GM18861 (cell line): Measurements from ENCODE around the gene CGA.
"Not testable (repeated sequence)": the region's sequence is repeated elsewhere in the genome, so short reads cannot be mapped to it uniquely, and the experiment has no call there.

Experiments
- ATAC-seq: cut with Tn5 transposase; IDR thresholded peaks from one replicate; pipeline ENCODE4 v1.9.1; 2021; ENCODE audit not compliant: unreplicated experiment

The CGA gene

DNA sequence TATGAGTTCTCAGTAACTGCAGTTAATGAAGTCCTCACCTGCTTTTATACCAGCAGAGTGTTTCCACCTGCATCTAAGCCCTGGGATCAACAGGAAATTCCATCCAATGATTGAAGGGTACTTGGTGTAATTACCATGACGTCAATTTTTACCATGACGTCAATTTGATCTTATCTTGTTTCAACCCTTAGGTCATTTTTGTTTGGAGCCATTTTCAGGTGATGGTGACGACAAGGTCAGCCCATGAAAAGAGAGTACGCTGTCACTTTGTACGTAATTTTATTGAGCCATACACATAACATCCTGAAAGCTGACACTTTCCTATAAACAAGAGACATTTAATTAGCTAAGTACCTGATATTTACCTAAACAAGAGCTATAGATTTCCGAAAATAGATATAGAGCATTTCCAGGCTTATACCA lies at the start of gene CGA:
TSS of gene CGA (minus strand) at position 20 of the 423 bp plus-strand sequence. CDS start 6,906 bp downstream, outside the sequence.
- no peak for ATAC-seq

DNA sequence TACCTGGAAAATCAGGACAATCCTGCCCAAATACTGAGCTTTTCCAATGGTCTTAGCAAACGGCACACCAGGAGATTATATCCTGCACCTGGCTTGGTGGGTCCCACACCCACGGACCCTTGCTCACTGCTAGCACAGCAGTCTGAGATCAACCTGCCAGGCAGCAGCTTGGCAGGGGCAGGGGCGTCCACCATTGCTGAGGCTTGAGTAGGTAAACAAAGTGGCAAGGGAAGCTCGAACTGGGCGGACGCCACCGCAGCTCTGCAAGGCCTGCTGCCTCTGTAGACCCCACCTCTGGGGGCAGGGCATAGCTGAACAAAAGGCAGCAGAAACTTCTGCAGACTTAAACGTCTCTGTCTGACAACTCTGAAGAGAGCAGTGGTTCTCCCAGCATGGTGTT lies 45.0 kb upstream of the CGA start:
- not testable (repeated sequence) for ATAC-seq

DNA sequence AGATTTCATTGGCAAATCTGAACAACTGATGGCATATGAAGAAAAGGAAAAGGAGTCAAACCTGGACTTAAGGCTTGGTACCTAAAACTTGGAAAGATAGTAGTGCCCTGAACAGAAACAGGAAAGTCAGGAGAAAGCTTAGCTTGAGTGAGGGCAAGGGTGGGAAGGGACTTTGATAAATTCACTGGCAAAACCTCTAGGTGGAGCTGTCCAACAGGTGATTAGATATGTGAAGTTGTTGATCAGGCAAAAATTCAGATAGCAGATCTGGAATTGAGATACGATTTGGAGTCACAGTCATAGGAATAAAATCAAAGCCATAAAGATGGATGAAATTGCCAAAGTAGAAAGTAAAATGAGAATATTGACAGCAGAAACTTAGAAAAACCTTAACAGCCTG lies 44.3 kb upstream of the CGA start:
- peak; percentile 69 for ATAC-seq

DNA sequence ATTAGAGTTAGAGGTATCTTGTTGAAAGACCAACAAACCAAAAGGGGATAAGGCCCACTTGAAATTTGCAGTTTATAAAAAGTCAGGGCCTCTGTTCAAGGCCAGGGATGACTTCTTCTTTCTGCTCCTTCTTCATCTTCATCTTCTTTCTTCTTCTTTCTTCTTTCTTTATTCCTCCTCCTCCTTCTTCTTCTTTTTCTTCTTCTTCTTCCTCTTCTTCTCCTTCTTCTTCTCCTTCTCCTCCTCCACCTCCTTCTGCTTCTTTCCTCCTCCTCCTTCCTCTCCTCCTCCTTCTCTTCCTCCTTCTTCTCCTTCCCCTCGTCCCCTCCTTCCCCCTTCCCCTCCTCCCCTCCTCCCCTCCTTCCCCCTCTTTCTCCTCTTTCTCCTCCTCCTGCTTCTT lies 42.1 kb upstream of the CGA start:
- no peak for ATAC-seq

DNA sequence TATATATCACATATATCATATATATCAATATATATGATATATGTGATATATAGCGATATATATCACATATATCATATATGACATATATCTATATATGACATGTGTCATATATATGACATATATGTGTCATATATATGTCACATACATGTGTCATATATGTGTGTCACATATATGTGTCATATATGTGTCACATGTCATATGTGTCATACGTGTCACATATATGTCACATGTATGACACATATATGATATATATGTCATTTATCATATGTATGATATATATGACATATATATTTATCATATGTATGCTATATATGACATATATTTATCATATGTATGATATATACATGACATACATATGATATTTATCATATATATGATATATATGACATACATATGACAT lies 32.8 kb upstream of the CGA start:
- ATAC-seq: no peak

DNA sequence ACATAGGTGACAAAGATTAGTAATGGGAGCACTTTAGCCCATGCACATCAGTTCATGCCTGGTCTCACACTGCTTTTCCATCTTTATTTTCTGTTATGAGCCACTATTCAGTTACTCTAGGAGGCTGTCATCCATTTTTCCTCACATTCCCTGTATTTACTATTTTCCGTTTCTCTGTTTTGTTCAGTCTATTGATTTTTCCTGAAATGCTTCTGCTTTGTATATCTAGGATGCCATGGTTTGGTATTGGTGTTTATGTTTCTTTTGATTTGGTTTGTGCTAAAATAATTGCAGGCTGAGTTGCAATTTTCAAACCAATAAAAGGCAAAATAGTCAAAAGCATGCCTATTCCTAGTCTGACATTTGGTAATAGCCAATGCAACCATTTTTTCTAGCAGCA lies 31.6 kb upstream of the CGA start:
- ATAC-seq: no peak

DNA sequence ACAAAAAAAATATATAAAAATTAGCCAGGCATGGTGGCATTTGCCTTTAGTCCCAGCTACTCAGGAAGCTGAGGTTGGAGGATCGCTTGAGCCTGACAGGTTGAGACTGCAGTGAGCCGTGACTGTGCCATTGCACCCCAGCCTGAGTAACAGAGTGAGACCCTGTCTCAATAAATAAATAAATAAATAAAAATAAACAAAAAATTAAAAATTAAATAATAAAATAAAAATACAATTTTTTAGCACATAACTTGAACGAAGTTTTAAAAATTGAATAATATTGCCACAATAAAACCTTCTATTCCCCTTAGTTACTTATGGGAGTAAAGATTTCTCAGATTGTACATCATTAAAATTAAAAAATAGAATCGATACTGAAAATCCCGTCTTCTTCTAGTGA lies 29.2 kb upstream of the CGA start:
- ATAC-seq: no peak

DNA sequence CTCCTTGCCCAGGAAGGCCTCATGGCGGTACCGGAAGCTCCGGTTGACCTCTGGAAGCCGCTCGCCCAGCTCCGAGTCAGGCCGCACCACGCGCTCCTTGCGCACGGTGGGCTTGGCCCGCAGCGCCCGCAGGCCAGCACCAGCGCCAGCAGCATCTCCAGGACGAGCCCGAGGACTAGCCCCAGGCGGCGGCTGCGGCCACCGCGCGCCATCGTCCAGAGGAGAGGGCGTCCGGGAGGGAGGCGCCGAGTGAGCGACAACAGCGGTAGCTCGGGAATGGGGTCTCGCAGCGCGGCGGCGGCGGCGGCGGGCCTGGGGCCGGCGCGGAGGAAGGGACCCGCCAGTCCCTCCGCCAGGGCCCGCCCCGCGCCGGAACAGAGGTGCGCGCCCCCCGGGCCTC lies 27.6 kb upstream of the CGA start:
- no peak for ATAC-seq

DNA sequence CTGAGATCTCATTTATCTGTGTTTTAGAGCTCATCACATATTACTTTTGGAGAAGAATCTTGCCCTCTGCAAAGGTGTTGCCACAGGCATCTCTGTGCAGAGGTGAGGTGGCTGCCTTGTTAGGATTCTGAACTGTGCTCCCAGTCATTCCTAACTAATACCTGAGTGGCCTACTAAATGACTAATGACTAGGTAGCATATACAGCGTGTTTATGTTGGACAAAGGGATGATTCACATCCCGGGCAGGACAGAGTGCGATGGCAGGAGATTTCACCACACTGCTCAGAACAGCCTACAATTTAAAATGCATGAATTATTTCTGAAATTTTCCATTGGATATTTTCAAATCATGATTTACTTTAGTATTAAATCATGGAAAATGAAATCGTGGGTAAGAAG lies 23.1 kb upstream of the CGA start:
- no peak for ATAC-seq

DNA sequence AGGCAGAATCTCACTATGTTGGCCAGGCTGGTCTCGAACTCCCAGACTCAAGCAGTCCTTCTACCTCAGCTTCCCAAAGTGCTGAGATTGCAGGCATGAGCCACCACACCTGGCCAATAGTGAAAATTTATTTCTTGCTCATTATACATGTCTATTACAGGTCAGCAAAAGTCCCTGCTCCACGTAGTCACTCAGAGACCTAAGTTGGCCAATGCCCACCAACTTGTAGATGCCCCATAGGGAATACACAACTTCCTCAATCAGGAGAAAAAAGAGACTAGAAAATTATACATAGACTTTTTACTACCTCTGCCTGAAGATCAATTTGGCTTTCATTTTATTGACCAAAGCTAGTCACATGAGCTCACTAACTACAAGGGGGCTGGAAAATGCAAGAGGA lies 22.0 kb upstream of the CGA start:
- ATAC-seq: no peak

DNA sequence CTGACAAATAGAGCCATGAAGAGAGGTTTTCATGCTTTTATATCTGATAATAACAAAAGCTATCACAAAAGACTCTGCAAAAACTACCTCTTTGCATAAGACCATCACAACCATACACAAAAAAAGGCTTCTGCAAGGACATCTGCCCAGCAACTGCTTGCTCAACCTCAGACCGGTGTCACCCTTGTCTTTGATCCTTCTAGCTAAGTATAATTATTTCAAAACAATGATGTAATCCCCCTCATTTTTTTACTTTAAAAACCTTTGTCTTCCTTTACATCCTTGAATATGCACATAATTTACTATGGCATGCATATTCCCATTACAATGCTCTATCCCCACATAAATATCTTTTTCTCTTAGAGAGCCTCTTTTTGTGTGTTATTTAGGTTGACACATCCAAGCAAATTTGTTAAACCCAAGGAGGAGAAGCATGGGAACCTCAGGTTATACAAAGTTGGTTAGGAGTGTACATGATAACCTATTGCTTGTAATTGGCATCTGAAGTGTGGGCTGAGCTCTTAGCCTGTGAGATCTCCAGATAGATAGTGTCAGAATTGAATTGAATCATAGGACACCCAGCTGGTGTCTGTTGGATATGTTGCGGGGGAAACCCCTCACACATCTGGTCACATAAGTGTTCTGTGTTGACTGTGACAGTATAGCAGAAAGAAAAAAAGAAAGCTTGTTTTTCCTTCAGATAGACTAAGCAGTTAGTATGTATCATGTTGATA lies 20.7 kb upstream of the CGA start:
- peak; percentile 95 for ATAC-seq

DNA sequence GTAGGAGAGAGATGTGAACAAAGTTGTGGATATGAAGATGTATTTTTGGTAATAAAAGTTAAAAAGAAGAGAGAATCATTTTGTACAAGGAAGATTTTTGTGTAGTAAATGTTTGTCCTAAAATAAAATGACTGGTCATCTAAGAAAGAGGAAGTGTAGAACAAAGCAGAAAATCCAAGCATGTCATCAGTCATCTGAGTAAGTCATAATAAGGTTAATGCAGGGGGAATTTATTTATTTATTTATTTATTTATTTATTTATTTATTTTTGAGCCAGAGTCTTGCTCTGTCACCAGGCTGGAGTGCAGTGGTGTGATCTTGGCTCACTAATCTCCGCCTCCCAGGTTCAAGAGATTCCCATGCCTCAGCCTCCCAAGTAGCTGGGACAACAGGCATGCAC lies 15.7 kb upstream of the CGA start:
- no peak for ATAC-seq

DNA sequence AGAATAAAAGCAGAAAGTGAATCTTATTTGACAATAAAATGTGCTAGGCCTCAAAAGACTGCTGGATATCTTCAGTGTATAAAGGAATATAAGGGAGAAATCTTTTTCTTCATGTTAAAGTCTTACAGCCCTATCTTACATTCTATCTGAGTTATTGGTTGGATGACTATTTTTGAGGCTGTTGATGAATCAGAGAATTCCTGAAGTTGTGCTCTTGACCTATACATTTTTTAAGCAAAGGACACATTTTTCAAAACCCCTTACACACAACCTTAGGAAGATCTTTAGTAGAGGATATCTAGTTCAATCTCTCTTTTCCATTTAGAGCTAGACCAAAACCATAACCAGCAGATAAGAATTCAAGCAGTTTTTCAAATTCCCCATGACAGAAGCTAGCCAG lies 10.9 kb upstream of the CGA start:
- no peak for ATAC-seq

DNA sequence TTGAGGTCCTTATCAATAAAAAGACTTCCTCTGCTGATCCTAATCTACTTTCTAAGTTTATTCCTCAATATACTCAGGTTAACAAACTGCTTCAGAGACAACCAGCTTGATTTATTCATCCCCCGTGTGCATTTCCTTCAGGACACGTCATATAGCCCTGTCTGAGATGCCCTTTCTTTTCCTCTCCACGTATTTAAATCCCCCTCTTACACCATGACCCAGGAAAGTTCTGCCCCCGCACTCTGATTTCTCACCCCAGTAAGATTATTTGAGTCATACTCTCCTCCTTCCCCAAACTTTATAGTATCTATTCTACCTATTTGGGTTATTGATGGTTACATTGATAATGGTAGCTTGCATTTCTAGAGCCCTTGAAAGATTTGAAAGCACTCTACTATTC lies 9.8 kb upstream of the CGA start:
- ATAC-seq: no peak

DNA sequence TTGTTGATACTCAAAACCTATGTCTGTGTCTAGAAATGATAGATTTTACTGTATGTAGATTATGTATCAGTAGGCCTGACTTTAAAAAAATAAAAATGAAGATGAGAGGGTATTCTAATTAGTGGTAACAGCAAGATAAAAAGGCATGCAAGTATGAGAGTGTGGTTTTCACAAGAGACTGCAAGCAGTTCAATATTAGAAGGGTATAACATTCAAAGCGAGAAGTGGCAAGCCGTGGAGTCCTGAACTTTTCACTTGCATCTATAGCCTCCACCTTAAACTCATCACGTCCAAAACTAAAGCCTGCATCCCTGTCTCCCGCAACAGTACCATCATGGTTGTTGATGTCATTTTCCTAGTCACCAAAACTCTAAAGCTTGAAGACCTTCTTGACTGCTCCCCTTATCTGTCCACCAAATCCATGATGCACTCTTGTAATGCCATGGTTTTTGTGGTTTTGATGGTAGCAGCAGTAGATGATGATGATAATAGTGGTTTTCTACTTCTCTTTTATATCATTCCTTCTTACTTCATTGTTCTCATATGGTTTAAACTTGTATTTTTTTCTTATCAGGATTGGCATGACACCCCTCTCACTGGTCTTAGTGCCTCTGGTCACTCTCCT lies 9.2 kb upstream of the CGA start:
- no peak for ATAC-seq

DNA sequence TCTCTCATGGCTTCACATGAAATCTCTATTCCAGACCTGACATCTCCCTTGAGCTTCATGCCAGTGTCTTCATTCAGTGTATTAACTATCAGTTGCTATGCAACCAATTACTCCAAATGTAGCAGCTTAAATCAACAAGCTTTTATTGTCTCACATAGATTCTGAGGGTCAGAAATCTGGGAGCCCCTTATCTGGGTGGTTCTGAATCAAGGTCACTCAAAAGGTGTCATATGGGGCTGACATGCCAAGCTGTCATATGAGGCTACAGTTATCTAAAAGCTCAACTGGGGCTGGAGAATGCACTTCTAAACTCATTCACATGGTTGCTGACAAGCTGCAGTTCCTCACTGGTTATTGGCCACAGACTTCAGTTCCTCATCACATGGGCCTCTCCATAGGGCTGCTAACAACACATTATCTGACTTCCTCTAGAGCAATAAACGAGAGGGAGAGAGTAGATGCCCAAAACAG lies 7.3 kb upstream of the CGA start:
- no peak for ATAC-seq

DNA sequence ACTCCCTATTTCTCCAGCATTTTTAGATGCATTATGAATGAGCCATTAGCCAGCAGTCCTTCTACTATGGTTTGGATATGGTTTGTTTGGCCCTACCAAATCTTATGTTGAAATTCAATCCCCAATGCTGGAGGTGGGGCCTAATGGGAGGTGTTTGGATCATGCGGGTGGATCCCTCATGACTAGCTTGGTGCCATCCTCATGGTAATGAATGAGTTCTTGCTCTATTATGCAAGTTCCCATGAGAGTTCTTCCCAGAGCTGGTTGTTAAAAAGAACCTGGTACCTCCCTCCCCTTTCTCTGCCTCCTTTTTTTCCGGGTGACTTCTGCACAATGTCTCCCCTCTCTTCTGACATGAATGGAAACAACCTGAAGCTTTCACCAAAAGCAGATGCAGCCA lies 6.2 kb upstream of the CGA start:
- ATAC-seq: no peak

DNA sequence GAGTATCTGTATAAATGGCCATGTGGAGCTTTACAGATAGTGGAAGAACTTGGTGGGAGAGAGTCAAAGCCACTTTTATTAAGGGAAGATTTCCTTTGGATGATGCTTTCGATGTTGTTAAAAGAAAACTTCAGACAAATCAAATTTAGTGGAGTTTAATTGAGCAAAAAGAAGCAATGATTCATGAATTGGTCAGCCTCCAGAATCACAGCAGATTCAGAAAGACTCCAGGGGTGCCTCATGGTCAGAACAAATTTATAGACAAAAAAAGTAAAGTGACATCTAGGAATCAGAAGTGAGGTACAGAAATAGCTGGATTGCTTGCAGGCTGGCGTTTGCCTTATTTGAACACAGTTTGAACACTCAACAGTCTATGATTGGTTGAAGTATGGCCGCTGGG lies 5.3 kb upstream of the CGA start:
- ATAC-seq: no peak

DNA sequence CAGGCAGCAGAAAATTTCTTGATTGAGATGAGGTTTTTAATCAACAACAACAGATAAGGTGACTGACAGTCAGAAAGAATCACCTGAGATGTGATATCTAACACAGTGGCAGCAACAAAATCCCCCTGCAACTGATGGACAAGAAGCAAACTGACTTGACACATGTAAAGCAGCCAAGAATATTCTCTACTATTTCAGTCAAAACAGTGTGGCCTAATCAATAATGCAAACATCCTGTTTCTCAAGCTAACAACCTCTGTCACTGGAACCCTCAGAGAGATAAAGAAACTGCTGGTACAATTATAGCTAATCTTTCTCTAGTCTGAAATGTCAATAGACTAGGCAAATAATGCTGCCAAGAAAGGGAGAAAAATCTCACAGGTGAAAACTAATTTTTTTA lies 4.6 kb upstream of the CGA start:
- peak; percentile 94 for ATAC-seq

DNA sequence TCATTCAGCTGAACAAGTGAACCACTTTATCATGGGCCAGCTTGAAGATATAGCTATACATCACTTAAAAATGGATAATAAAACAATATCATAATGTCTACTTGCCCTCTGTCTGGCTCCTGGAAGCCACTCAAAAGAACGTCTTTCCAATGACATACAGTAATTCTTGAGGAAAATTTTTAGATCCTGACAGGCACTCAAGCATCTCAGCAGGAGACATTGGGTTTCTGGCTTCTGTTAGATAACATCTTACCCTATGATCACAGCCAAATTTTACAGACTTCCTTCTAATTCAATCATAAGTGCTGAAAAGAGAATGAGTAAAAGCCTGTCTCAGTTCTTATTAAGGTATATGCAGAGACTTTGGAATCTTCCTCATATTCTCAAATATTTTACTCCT lies 330 bp downstream of the CGA start:
- ATAC-seq: no peak

DNA sequence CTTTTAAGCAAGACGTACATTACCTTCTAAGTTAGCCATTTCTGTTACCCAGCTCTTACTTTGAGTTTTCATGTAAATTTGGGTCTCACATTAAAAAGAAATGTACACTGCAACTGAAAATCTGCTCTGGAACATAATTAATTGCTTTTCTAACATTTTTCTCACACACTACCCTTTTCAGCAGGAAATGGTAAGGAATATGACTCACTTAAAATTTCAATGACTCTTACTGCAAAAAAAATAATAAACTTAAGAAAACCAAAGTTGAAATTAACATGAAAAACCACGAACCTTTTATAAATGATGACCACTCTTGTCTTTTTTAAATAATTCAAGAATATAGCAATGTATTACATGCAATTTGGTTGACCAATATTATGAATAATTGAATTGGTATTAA lies 1.3 kb downstream of the CGA start:
- no peak for ATAC-seq

DNA sequence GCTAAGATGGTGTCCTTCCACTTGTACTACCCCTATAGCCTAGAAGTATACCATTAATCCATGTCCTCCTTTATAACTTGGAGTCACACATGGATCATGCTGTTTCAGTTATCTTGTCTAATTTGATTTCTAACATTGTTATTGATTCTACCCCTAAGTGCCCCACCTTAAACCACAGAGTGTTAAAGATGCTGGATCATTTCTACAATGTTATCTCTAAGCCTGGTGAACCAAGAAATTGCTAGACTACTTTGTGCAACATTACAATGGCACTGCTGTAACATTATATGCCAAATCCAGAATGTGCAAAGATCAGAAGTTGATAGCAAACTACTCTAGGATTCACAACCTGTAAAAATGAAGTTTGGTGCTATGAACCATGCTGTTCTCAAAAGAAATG lies 1.7 kb downstream of the CGA start:
- no peak for ATAC-seq

DNA sequence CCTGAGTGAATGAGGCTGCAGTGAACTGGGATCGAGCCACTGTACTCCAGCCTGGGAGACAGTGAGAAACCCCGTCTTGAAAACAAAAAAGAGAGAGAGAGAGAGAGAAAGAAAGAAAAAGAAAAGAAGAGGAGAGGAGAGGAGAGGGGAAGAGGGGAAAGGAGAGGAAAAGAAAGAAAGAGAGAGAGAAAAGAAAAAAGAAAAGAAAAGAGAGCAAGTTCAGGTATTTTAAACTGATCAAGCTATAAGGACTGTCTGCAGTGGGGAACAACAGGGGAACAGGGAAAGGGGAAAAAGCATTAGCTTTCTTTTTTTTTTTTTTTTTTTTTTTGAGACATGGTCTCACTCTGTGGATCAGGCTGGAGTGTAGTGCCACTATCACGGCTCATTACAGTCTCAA lies 2.5 kb downstream of the CGA start:
- no peak for ATAC-seq
